Calu3 (cell line): ENCODE measurements around the gene ARHGEF4. TPM values are rescaled to one million over a fixed set of nuclear protein-coding genes. Genes with fewer than 3 reads are reported as not detected.

Experiments used
- BruUV-seq: library from RNA; stranded (reverse); fragments of 400-500 nt; replicated peaks from 2 replicates; lab custom pipeline; 2021; lab: Mats Ljungman, UMichigan
- CTCF ChIA-PET: fragments of 300-600 bp; sonication (Branson Sonifier 250); formaldehyde crosslinking; loops from one replicate; lab custom pipeline; 2022; ENCODE audit warnings: antibody characterized with exemption; lab: Charles Lee
- DNase-seq: peaks from one replicate; pipeline ENCODE4 v3.0.0; 2022
- H3K27ac Mint-ChIP-seq: one replicate; pipeline ENCODE4 v1.8.0; 2022; ENCODE audit warnings: mixed read lengths; ENCODE audit not compliant: unreplicated experiment
- H3K27me3 Mint-ChIP-seq: one replicate; pipeline ENCODE4 v1.8.0; 2022; ENCODE audit warnings: mixed read lengths; ENCODE audit not compliant: unreplicated experiment
- H3K36me3 Mint-ChIP-seq: one replicate; pipeline ENCODE4 v1.8.0; 2022; ENCODE audit warnings: mild to moderate bottlenecking, moderate library complexity, mixed read lengths; ENCODE audit not compliant: insufficient read depth, unreplicated experiment
- H3K4me1 Mint-ChIP-seq: one replicate; pipeline ENCODE4 v1.8.0; 2022; ENCODE audit warnings: mild to moderate bottlenecking, low read depth, mixed read lengths; ENCODE audit not compliant: unreplicated experiment
- H3K4me3 Mint-ChIP-seq: one replicate; pipeline ENCODE4 v1.8.0; 2022; ENCODE audit warnings: mild to moderate bottlenecking, low read depth, moderate library complexity, mixed read lengths; ENCODE audit not compliant: unreplicated experiment
- H3K9me3 Mint-ChIP-seq: one replicate; pipeline ENCODE4 v1.8.0; 2022; ENCODE audit warnings: low read depth, mixed read lengths; ENCODE audit not compliant: unreplicated experiment
- intact Hi-C: fragments of 100-400 bp; cut with micrococcal nuclease; formaldehyde crosslinking; loops from one replicate; pipeline ENCODE4 v1.10.0; 2022; ENCODE audit not compliant: unreplicated experiment
- total RNA-seq: library from RNA; stranded (reverse); gene quantifications from 2 replicates; pipeline ENCODE4 v1.2.3, GENCODE V29; 2022
- TF ChIP-seq, protein P1 (sequence below): fragments of 200-600 bp; IDR thresholded peaks from one replicate; pipeline ENCODE4 v1.8.0; 2022; ENCODE audit warnings: antibody characterized with exemption; ENCODE audit not compliant: unreplicated experiment

The ARHGEF4 gene
- total RNA-seq, 1 experiment from 2014 or later, result 8.8 TPM

DNA sequence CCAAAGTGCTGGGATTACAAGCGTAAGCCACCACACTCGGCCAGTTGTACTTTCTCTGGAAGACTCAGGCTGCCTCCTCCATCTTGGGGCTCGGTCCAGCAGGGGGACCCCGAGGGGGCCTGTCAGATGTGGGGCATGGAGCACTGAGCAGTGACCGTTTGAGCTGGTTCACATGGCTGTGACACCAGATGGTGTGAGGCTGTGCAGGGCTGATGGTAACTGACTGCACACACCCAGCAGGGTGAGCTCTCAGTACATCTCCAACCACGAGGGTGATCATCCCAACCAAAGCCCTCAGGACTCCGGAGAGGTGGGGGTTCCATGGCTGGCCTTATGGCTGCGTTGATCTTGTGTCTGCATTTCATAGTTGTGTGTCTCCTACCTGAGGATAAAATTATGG, 193.1 kb downstream of the ARHGEF4 start:
- Mint-ChIP-seq H3K9me3 (no peaks in the 10 kb centered on the region), H3K27ac (no peak overlapping the region), H3K27me3 (no peaks in the 10 kb centered on the region), H3K36me3 (no peaks in the 10 kb centered on the region), H3K4me3 (no peak overlapping the region), H3K4me1 (no peaks in the 10 kb centered on the region)
- CTCF ChIA-PET, result no interaction called here
- TF ChIP-seq, protein P1, sequence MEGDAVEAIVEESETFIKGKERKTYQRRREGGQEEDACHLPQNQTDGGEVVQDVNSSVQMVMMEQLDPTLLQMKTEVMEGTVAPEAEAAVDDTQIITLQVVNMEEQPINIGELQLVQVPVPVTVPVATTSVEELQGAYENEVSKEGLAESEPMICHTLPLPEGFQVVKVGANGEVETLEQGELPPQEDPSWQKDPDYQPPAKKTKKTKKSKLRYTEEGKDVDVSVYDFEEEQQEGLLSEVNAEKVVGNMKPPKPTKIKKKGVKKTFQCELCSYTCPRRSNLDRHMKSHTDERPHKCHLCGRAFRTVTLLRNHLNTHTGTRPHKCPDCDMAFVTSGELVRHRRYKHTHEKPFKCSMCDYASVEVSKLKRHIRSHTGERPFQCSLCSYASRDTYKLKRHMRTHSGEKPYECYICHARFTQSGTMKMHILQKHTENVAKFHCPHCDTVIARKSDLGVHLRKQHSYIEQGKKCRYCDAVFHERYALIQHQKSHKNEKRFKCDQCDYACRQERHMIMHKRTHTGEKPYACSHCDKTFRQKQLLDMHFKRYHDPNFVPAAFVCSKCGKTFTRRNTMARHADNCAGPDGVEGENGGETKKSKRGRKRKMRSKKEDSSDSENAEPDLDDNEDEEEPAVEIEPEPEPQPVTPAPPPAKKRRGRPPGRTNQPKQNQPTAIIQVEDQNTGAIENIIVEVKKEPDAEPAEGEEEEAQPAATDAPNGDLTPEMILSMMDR, result no peak
- intact Hi-C loops, result no loop called here
- BruUV-seq, result no TSS peak
- DNase-seq, result no peak

DNA sequence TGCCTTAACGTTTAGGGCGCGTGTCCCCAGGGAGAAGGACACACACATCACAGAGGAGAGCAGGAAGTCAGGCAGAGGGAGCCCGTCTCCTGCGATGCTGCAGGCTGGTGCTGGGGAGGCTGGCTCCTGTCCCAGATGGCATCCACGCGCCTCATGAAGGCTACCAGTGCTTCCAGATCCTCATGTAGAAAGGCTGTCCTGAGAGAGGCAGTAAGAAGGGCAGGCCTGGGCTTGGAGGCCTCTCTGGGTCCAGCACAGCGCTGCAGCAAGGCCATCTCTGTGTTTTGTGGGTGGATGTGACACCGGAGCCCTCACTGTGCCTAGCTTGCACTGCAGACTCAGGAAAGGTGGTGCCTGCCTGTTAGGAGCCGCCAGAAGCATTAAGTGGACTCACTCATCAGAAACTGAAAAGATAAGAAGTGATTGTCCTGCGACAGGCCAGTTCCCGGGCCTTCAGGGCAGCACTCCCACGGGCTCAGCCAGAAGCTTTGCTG, 193.8 kb downstream of the ARHGEF4 start:
- no peaks in the 10 kb centered on the region for H3K4me1 Mint-ChIP-seq
- intact Hi-C loops, result no loop called here
- CTCF ChIA-PET, result no interaction called here
- no peaks in the 10 kb centered on the region for H3K36me3 Mint-ChIP-seq
- TF ChIP-seq, protein P1, result no peak
- no peaks in the 10 kb centered on the region for H3K9me3 Mint-ChIP-seq
- no peak for DNase-seq
- H3K27ac Mint-ChIP-seq, result no peak overlapping the region
- no TSS peak for BruUV-seq
- no peaks in the 10 kb centered on the region for H3K27me3 Mint-ChIP-seq
- no peak overlapping the region for H3K4me3 Mint-ChIP-seq

DNA sequence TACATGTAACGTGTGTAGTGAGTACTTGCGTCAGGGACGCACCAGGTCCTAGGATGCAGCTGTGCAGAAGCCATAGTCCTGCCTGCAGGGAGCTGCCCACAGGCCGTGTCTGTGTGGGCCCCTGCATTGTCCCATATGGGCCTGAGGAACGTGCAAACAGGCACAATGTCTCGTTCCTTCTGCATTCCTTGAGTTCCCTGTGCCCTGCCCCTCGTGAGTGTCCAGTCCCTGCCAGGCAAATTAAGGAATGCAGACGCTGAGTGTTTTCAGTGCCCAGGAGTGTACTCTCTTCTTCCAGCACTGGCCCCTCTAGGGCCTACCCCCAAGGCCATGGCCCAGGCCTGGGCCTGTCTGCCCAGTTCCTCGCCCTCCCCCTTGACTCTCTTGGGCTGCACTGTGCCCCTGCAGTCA, 194.7 kb downstream of the ARHGEF4 start:
- intact Hi-C loops, result no loop called here

DNA sequence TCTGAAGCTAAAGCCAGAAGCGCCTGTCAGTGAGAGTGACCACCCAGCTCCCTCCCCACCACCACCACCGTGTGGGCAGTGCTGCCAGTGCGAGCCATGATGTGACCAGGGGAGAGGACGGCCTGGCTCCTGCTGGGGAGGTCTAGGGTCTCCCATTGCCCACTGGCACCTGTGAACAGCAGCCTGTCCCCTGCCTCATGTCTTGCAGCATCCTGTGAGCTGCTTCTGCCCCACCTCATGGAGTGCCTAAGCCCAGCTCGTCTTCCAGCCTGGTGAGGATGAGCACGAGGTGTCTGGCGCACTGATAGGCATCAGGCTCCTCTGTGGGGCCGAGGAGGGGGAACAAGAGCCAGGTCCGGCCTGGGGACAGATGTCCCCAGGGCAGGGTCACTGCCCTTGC, 195.2 kb downstream of the ARHGEF4 start:
- DNase-seq, result no peak
- intact Hi-C loops, result no loop called here
- CTCF ChIA-PET, result no interaction called here
- H3K27me3 Mint-ChIP-seq, result no peaks in the 10 kb centered on the region
- H3K9me3 Mint-ChIP-seq, result no peaks in the 10 kb centered on the region
- BruUV-seq, result no TSS peak
- H3K27ac Mint-ChIP-seq, result no peak overlapping the region
- H3K4me1 Mint-ChIP-seq, result no peaks in the 10 kb centered on the region
- TF ChIP-seq, protein P1, result no peak
- H3K4me3 Mint-ChIP-seq, result no peak overlapping the region
- peaks cover 4% of the 10 kb centered on the region for H3K36me3 Mint-ChIP-seq

More for the DNA sequence above, 194.7 kb downstream of the ARHGEF4 start:
- Mint-ChIP-seq H3K4me1 (no peaks in the 10 kb centered on the region), H3K9me3 (no peaks in the 10 kb centered on the region), H3K36me3 (no peaks in the 10 kb centered on the region), H3K27me3 (no peaks in the 10 kb centered on the region), H3K4me3 (no peak overlapping the region), H3K27ac (no peak overlapping the region)
- TF ChIP-seq, protein P1, result no peak
- no TSS peak for BruUV-seq
- no peak for DNase-seq
- CTCF ChIA-PET, result no interaction called here
